WTC11 (cell line): Measurements from ENCODE around the gene AVPI1. TPM values are rescaled to one million over a fixed set of nuclear protein-coding genes. Genes with fewer than 3 reads are reported as not detected.

Experiments
- ATAC-seq: fragments of 200-7000 bp; cut with Tn5 transposase; 2 replicates; pipeline ENCODE4 v1.10.0; 2021; ENCODE audit warnings: mild to moderate bottlenecking, moderate library complexity
- CTCF ChIA-PET: fragments of 300-600 bp; sonication (Branson Sonifier 250); formaldehyde crosslinking; loops from one replicate; lab custom pipeline; 2021; ENCODE audit warnings: antibody characterized with exemption; lab: Charles Lee
- POLR2A ChIA-PET: fragments of 350-600 bp; sonication (Branson Sonifier 250); formaldehyde crosslinking; loops from one replicate; lab custom pipeline; 2021; ENCODE audit warnings: antibody characterized with exemption; lab: Charles Lee
- DNase-seq: peaks from one replicate; pipeline ENCODE4 v3.0.0; 2021; ENCODE audit warnings: low spot score
- H3K27ac Mint-ChIP-seq: 2 replicates; pipeline ENCODE4 v1.8.0; 2021; ENCODE audit warnings: mixed read lengths
- H3K27me3 Mint-ChIP-seq: 2 replicates; pipeline ENCODE4 v1.8.0; 2021; ENCODE audit warnings: low read depth, mild to moderate bottlenecking, moderate library complexity, mixed read lengths
- H3K36me3 Mint-ChIP-seq: 2 replicates; pipeline ENCODE4 v1.8.0; 2021; ENCODE audit warnings: mixed read lengths
- H3K4me1 Mint-ChIP-seq: 2 replicates; pipeline ENCODE4 v1.8.0; 2022; ENCODE audit warnings: mixed read lengths
- H3K4me3 Mint-ChIP-seq: 2 replicates; pipeline ENCODE4 v1.8.0; 2021; ENCODE audit warnings: mild to moderate bottlenecking, moderate library complexity, mixed read lengths
- H3K9me3 Mint-ChIP-seq: 2 replicates; pipeline ENCODE4 v1.8.0; 2021; ENCODE audit warnings: mixed read lengths
- IRF2 ChIP-seq: sonication (generic); formaldehyde crosslinking; IDR thresholded peaks from 2 replicates; pipeline ENCODE4 v1.8.0; 2022; ENCODE audit warnings: low read depth, missing genetic modification reagents, borderline replicate concordance
- MXD4 ChIP-seq: fragments of 250-450 bp; sonication (Bioruptor Pico); IDR thresholded peaks from 2 replicates; pipeline ENCODE4 v1.8.0; 2021; ENCODE audit warnings: mild to moderate bottlenecking, moderate library complexity, borderline replicate concordance
- MYBL2 ChIP-seq: sonication (generic); formaldehyde crosslinking; IDR thresholded peaks from 2 replicates; pipeline ENCODE4 v1.8.1; 2023; ENCODE audit warnings: mild to moderate bottlenecking, moderate library complexity, missing genetic modification reagents
- TEAD1 ChIP-seq: sonication (generic); formaldehyde crosslinking; IDR thresholded peaks from 2 replicates; pipeline ENCODE4 v1.8.0; 2022; ENCODE audit warnings: mild to moderate bottlenecking, missing genetic modification reagents
- ZBTB21 ChIP-seq: sonication (generic); formaldehyde crosslinking; IDR thresholded peaks from 2 replicates; pipeline ENCODE4 v1.8.1; 2023; ENCODE audit warnings: mild to moderate bottlenecking, missing genetic modification reagents, borderline replicate concordance
- ZNF121 ChIP-seq: sonication (generic); formaldehyde crosslinking; IDR thresholded peaks from 2 replicates; pipeline ENCODE4 v1.8.0; 2023; ENCODE audit warnings: missing genetic modification reagents
- ZNF423 ChIP-seq: fragments of 250-450 bp; sonication (Bioruptor Pico); IDR thresholded peaks from 2 replicates; pipeline ENCODE4 v2.1.2; 2022; ENCODE audit warnings: mild to moderate bottlenecking, moderate library complexity
- total RNA-seq: library from RNA; stranded (reverse); gene quantifications from 3 replicates; pipeline ENCODE4 v1.2.3, GENCODE V29; 2021
- TF ChIP-seq, protein P1 (sequence below): fragments of 250-450 bp; sonication (Bioruptor Pico); IDR thresholded peaks from 2 replicates; pipeline ENCODE4 v2.1.2; 2022; ENCODE audit warnings: mild to moderate bottlenecking, moderate library complexity
- TF ChIP-seq, protein P2 (sequence below): fragments of 200-600 bp; IDR thresholded peaks from 2 replicates; pipeline ENCODE4 v1.8.0; 2022; ENCODE audit warnings: antibody characterized with exemption
- TF ChIP-seq, protein P3 (sequence below): sonication (generic); formaldehyde crosslinking; IDR thresholded peaks from 2 replicates; pipeline ENCODE4 v1.8.1; 2023; ENCODE audit warnings: mild to moderate bottlenecking, moderate library complexity, missing genetic modification reagents
- TF ChIP-seq, protein P4 (sequence below): sonication (generic); formaldehyde crosslinking; IDR thresholded peaks from 2 replicates; pipeline ENCODE4 v1.8.1; 2023; ENCODE audit warnings: mild to moderate bottlenecking, missing genetic modification reagents
- TF ChIP-seq, protein P5 (sequence below): sonication (generic); formaldehyde crosslinking; IDR thresholded peaks from 2 replicates; pipeline ENCODE4 v1.8.0; 2022; ENCODE audit warnings: mild to moderate bottlenecking, missing genetic modification reagents
- TF ChIP-seq, protein P6 (sequence below): sonication (generic); formaldehyde crosslinking; IDR thresholded peaks from 2 replicates; pipeline ENCODE4 v1.8.1; 2023; ENCODE audit warnings: mild to moderate bottlenecking, missing genetic modification reagents, moderate library complexity
- TF ChIP-seq, protein P7 (sequence below): fragments of 250-450 bp; sonication (Bioruptor Pico); conservative IDR thresholded peaks from 2 replicates; pipeline ENCODE4 v1.9.0; 2021; ENCODE audit warnings: mild to moderate bottlenecking

AVPI1 gene
- total RNA-seq, 1 experiment from 2014 or later: 9.8 TPM

DNA sequence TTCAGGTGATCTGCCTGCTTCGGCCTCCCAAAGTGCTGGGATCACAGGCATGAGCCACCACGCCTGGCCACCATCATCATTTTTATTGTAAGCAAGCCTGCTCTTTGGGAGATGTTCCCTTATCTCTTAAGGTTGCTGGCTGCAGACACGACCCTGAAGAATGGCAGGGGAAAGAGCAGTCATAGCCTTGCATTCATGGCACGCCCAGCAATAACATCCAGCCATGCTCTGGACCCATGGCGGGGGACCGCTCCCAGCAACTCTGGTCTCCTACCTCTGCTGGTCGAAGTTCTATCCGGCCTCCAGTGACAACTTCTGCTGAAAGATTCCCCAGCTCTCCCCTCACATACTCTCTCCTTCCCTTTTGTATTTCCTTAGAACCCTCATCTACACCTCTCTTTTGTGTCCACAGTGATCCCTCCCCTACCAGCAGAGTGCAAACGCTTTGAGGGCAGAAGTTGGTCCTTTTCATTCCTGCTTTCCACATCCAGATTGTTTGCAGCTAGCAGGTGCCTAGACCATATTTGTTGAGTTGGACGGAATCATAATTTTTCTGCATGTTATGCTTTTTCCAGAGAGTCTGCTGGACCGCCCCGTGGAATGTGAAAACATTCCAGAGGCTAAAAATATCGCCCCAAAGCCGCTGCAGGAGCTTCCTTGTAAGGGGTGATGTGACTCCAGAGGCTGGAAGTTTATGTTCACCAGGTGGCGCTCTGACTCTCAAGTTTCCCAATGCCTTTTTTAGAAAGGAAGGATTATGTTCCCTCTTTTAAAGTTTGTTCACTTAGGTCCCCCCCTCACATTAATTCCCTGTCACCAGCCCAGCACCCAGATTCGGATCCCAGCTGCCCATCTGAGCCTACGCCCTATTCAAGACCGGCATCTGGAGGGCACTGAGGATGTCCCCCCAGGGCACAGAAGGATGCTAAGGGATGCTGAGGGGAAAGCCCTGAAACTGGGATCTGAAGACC, 22.2 kb upstream of the AVPI1 start:
- peak; percentile 34 for ATAC-seq
- CTCF ChIA-PET: interaction anchor here (0.5 to 4.2 kb wide), 32 partner anchors 8 to 335 kb away, joined by 3 to 68 read pairs (median 4); partner anchors contain the start of genes ANKRD2, AVPI1, GOLGA7B and ZFYVE27
- Mint-ChIP-seq H3K27ac (no peak overlapping the region; the same call in 1 of the 2 replicates), H3K9me3 (no peaks in the 10 kb centered on the region), H3K4me1 (peaks cover 19% of the 10 kb centered on the region), H3K4me3 (no peak overlapping the region), H3K27me3 (peaks cover 11% of the 10 kb centered on the region), H3K36me3 (no peaks in the 10 kb centered on the region)
- DNase-seq: peak; percentile 74
- TF ChIP-seq, protein P1, sequence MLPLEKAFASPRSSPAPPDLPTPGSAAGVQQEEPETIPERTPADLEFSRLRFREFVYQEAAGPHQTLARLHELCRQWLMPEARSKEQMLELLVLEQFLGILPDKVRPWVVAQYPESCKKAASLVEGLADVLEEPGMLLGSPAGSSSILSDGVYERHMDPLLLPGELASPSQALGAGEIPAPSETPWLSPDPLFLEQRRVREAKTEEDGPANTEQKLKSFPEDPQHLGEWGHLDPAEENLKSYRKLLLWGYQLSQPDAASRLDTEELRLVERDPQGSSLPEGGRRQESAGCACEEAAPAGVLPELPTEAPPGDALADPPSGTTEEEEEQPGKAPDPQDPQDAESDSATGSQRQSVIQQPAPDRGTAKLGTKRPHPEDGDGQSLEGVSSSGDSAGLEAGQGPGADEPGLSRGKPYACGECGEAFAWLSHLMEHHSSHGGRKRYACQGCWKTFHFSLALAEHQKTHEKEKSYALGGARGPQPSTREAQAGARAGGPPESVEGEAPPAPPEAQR (CRISPR knock-in tag): no peak
- no peak for TF ChIP-seq MXD4
- TF ChIP-seq, protein P2, sequence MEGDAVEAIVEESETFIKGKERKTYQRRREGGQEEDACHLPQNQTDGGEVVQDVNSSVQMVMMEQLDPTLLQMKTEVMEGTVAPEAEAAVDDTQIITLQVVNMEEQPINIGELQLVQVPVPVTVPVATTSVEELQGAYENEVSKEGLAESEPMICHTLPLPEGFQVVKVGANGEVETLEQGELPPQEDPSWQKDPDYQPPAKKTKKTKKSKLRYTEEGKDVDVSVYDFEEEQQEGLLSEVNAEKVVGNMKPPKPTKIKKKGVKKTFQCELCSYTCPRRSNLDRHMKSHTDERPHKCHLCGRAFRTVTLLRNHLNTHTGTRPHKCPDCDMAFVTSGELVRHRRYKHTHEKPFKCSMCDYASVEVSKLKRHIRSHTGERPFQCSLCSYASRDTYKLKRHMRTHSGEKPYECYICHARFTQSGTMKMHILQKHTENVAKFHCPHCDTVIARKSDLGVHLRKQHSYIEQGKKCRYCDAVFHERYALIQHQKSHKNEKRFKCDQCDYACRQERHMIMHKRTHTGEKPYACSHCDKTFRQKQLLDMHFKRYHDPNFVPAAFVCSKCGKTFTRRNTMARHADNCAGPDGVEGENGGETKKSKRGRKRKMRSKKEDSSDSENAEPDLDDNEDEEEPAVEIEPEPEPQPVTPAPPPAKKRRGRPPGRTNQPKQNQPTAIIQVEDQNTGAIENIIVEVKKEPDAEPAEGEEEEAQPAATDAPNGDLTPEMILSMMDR: peak; percentile 21; the same call in 1 of the 2 replicates
- POLR2A ChIA-PET: interaction anchor here (1.0 to 2.5 kb wide), 3 partner anchors 10 to 22 kb away, joined by 4 to 12 read pairs (median 8); partner anchors contain the start of gene AVPI1

DNA sequence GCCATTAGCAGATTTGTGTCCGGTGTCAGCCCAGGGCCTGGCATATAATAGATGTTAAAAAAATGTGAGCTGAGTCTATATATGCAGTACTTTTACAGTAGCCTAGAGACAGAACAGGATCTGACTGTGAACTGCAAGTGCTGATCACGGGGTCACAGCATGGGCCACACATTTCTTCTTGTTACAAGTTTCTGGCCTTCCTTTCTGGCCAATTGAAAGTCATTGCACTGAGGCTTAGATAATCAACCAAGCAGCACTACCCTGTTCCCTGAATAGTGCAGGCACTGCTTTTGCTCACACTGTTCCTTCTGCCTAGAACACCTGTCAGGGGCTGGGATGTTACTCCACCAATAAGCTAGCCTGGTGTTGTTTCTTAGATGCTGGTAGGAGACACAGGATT, 21.1 kb upstream of the AVPI1 start:
- Mint-ChIP-seq H3K27ac (no peak overlapping the region), H3K27me3 (peaks cover 11% of the 10 kb centered on the region), H3K4me1 (peaks cover 19% of the 10 kb centered on the region), H3K4me3 (no peak overlapping the region), H3K9me3 (no peaks in the 10 kb centered on the region), H3K36me3 (no peaks in the 10 kb centered on the region)
- TF ChIP-seq IRF2 (no peak), ZNF121 (no peak), ZNF423 (no peak), TEAD1 (no peak), MYBL2 (CRISPR knock-in tag) (no peak), ZBTB21 (CRISPR knock-in tag) (no peak)
- TF ChIP-seq, protein P3, sequence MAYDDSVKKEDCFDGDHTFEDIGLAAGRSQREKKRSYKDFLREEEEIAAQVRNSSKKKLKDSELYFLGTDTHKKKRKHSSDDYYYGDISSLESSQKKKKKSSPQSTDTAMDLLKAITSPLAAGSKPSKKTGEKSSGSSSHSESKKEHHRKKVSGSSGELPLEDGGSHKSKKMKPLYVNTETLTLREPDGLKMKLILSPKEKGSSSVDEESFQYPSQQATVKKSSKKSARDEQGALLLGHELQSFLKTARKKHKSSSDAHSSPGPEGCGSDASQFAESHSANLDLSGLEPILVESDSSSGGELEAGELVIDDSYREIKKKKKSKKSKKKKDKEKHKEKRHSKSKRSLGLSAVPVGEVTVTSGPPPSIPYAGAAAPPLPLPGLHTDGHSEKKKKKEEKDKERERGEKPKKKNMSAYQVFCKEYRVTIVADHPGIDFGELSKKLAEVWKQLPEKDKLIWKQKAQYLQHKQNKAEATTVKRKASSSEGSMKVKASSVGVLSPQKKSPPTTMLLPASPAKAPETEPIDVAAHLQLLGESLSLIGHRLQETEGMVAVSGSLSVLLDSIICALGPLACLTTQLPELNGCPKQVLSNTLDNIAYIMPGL (CRISPR knock-in tag): no peak
- TF ChIP-seq, protein P4, sequence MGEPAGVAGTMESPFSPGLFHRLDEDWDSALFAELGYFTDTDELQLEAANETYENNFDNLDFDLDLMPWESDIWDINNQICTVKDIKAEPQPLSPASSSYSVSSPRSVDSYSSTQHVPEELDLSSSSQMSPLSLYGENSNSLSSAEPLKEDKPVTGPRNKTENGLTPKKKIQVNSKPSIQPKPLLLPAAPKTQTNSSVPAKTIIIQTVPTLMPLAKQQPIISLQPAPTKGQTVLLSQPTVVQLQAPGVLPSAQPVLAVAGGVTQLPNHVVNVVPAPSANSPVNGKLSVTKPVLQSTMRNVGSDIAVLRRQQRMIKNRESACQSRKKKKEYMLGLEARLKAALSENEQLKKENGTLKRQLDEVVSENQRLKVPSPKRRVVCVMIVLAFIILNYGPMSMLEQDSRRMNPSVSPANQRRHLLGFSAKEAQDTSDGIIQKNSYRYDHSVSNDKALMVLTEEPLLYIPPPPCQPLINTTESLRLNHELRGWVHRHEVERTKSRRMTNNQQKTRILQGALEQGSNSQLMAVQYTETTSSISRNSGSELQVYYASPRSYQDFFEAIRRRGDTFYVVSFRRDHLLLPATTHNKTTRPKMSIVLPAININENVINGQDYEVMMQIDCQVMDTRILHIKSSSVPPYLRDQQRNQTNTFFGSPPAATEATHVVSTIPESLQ (CRISPR knock-in tag): no peak
- TF ChIP-seq, protein P5, sequence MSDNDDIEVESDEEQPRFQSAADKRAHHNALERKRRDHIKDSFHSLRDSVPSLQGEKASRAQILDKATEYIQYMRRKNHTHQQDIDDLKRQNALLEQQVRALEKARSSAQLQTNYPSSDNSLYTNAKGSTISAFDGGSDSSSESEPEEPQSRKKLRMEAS (CRISPR knock-in tag): no peak
- TF ChIP-seq, protein P6, sequence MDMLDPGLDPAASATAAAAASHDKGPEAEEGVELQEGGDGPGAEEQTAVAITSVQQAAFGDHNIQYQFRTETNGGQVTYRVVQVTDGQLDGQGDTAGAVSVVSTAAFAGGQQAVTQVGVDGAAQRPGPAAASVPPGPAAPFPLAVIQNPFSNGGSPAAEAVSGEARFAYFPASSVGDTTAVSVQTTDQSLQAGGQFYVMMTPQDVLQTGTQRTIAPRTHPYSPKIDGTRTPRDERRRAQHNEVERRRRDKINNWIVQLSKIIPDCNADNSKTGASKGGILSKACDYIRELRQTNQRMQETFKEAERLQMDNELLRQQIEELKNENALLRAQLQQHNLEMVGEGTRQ (CRISPR knock-in tag): no peak
- TF ChIP-seq, protein P7, sequence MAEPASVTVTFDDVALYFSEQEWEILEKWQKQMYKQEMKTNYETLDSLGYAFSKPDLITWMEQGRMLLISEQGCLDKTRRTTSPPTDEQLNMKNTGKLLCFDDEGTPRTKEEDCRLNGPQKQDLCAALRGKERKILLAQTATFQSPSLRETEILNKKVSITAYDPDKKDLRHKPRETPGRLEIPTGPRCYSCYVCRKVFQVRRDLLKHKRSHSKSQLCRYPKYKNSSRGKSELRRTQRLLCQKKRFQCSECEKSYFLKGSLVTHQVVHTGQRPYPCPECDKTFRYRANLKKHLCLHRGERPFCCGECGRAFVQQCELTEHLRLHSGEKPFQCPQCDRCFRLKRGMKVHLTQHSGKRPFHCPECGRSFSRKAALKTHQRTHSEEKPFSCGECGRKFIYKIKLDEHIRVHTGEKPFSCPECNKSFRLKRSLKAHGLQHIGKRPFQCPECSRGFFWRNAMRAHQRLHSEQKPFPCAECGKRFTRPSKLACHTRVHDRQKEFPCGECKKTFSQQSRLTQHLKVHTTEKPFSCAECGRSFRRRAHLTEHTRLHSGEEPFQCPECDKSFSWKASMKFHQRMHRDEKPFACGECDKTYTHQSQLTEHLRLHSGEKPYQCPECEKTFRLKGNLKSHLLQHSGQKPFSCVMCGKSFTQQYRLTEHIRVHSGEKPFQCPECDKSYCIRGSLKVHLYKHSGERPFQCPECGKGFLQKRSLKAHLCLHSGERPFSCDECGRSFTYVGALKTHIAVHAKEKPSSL: no peak
- ChIA-PET CTCF (interaction anchor here (0.7 to 4.2 kb wide), 8 partner anchors 11 to 93 kb away, joined by 3 to 68 read pairs (median 11); partner anchors contain the start of gene ZFYVE27), POLR2A (interaction anchor here (0.6 to 2.5 kb wide), 2 partner anchors 19 to 362 kb away, joined by 3 to 8 read pairs; no protein-coding TSS in a partner anchor)
- no peak for DNase-seq
- ATAC-seq: no peak
